Thyroid gland (tissue), 4 donors: ENCODE results near the gene GTF2H1. TPM values are rescaled to one million over a fixed set of nuclear protein-coding genes. Genes with fewer than 3 reads are reported as not detected.

ENCODE experiments used
- DNase-seq, 2 donors: peaks; one replicate each; pipeline ENCODE4 v3.0.0-alpha.2; 2019
- H3K27ac ChIP-seq, 3 donors: fragments of 200-600 bp; sonication (generic); 1 replicate in 2 of 3; 2 replicates in 1 of 3; pipeline ENCODE4 v1.5.1; 2016 to 2019; ENCODE audit warnings: mild to moderate bottlenecking in 1 of 3, moderate library complexity in 1 of 3
- H3K27me3 ChIP-seq: fragments of 200-600 bp; sonication (generic); one replicate; pipeline ENCODE4 v1.5.1; 2019
- H3K36me3 ChIP-seq, 2 donors: fragments of 200-600 bp; sonication (generic); one replicate each; pipeline ENCODE4 v1.5.1; 2016 to 2019
- H3K4me1 ChIP-seq, 2 donors: fragments of 200-600 bp; sonication (generic); one replicate each; pipeline ENCODE4 v1.5.1; 2017 to 2019
- H3K4me3 ChIP-seq, 3 donors: fragments of 200-600 bp; sonication (generic); replicated peaks in 1 of 3; 1 replicate in 2 of 3; 2 replicates in 1 of 3; pipeline ENCODE4 v1.5.1; 2016; ENCODE audit warnings: mild to moderate bottlenecking in 1 of 3
- H3K9me3 ChIP-seq: fragments of 200-600 bp; sonication (generic); one replicate; pipeline ENCODE4 v1.5.1; 2017
- POLR2A ChIP-seq, 2 donors: fragments of 450-650 bp; IDR thresholded peaks; one replicate each; pipeline ENCODE4 v1.6.1; 2017; ENCODE audit warnings: antibody characterized with exemption in 2 of 2, mild to moderate bottlenecking in 2 of 2, moderate library complexity in 1 of 2
- WGBS, 2 donors: methylation state at CpG; one replicate each; pipeline ENCODE4 v1.1.5; 2017; 5-methylcytosine and 5-hydroxymethylcytosine counted together
- intact Hi-C: fragments of 100-400 bp; cut with DNase I; formaldehyde crosslinking; loops from one replicate; pipeline ENCODE4 v1.15.1; 2023
- total RNA-seq, 4 donors: library from RNA; depleted of rRNA; stranded (reverse); fragments of >200 nt; gene quantifications; one replicate each; pipeline ENCODE4 v1.2.3, GENCODE V29; 2016
- TF ChIP-seq, protein P1 (sequence below), 6 experiments: fragments of 200-600 bp in 3 of 6; fragments of 450-650 bp in 3 of 6; sonication (generic) in 3 of 6; IDR thresholded peaks; one replicate each; pipeline ENCODE4 v1.5.1; 2016 to 2019; ENCODE audit warnings: antibody characterized with exemption in 6 of 6, mild to moderate bottlenecking in 2 of 6, inconsistent platforms in 1 of 6, moderate library complexity in 1 of 6

Gene GTF2H1
- total RNA-seq, 4 donors from 2014 or later = 61.9 to 81.4 (median 72.4) TPM

DNA sequence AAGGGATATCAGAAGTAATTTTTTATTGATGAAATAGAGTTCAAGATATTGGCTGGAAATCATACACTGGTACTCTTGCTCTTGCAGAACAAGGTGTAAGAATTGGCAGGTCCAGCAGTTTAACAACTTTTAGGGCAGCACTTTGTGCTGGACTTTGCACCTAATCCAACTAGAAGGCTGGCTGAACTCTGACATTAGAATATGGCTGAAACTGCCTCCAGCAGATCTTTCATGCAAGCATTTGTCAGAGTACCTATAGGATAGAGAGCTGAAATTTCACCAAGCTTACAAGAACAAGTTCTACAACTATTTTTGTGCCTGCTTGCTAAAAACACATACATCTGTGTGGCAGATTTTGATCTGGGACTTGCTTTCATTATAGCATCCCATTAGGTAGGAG, 17.6 kb upstream of the GTF2H1 start:
- Histone ChIP-seq H3K4me3 (no peak overlapping the region), H3K36me3 (peaks cover 27 to 33% of the 10 kb centered on the region in 2 donors), H3K27ac (no peak overlapping the region), H3K9me3 (no peaks in the 10 kb centered on the region), H3K27me3 (no peaks in the 10 kb centered on the region), H3K4me1 (peaks cover 0 to 7% of the 10 kb centered on the region in 2 donors)
- TF ChIP-seq, protein P1, sequence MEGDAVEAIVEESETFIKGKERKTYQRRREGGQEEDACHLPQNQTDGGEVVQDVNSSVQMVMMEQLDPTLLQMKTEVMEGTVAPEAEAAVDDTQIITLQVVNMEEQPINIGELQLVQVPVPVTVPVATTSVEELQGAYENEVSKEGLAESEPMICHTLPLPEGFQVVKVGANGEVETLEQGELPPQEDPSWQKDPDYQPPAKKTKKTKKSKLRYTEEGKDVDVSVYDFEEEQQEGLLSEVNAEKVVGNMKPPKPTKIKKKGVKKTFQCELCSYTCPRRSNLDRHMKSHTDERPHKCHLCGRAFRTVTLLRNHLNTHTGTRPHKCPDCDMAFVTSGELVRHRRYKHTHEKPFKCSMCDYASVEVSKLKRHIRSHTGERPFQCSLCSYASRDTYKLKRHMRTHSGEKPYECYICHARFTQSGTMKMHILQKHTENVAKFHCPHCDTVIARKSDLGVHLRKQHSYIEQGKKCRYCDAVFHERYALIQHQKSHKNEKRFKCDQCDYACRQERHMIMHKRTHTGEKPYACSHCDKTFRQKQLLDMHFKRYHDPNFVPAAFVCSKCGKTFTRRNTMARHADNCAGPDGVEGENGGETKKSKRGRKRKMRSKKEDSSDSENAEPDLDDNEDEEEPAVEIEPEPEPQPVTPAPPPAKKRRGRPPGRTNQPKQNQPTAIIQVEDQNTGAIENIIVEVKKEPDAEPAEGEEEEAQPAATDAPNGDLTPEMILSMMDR (IDR thresholded peaks at IDR 0.05) = no peak
- TF ChIP-seq POLR2A (IDR thresholded peaks at IDR 0.05) = no peak
- intact Hi-C loops = no loop called here
- no peak for DNase-seq

DNA sequence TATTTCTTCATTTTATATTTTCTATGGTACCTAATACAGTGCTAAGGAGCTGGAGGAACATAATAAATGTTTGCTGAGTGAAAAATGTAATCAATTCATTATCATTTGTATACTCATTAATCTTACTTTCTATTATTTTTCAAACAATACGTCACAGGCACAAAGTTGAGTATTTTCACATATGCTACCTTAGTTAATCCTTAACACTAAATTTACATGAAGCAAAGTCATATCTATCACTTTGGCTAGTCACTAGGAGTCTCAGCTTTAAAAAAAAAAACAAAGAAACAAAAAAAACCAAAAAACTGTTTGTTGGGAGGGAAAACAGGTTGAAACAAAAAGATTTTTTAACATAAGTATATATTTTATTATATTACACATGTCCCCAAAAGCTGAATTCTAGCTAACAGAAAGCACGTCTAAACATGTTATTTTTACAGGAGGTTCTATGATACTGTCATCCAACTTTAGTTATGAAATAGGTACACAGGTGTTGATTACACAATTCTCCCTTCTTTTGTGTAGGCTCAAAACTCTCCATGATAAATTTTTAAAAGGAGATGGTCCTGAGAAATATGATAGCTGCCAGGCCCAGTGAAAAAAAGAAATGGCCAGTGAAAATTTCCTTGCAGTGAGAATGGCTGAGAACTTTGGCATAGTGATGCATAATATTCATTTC, 14.8 kb upstream of the GTF2H1 start:
- Histone ChIP-seq H3K27me3 (no peaks in the 10 kb centered on the region), H3K36me3 (peaks cover 22 to 24% of the 10 kb centered on the region in 2 donors), H3K9me3 (no peaks in the 10 kb centered on the region), H3K27ac (no peak overlapping the region), H3K4me1 (peaks cover 15 to 30% of the 10 kb centered on the region in 2 donors), H3K4me3 (no peak overlapping the region)
- WGBS, 2 donors = 95 to 97% methylated on average over 2 of the region's 2 CpGs
- TF ChIP-seq POLR2A (IDR thresholded peaks at IDR 0.05) = no peak
- TF ChIP-seq, protein P1 (IDR thresholded peaks at IDR 0.05) = no peak
- intact Hi-C loops = no loop called here
- DNase-seq = no peak

DNA sequence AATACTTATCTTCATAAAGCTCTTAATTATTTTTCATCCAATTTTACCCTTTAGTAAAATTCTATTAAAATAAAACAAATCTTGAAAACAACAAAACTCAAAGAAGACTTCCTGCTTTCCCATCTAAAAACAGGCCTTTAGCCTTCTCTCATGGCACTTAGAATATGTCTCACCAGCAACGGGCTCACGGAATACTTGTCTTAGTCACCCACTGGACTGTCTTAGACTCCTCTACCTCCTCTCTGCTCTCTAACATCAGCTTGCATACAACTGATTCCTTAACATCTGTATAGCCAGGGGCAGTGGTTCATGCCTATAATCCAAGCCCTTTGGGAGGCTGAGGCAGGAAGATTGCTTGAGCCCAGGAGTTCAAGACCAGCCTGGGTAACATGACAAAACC, 14.1 kb upstream of the GTF2H1 start:
- DNase-seq = no peak
- Histone ChIP-seq H3K36me3 (peaks cover 22 to 23% of the 10 kb centered on the region in 2 donors), H3K27ac (peak overlapping the region in 1 of 3 donors; percentile 54), H3K4me3 (no peak overlapping the region), H3K27me3 (no peaks in the 10 kb centered on the region), H3K9me3 (no peaks in the 10 kb centered on the region), H3K4me1 (peaks cover 21 to 36% of the 10 kb centered on the region in 2 donors)
- WGBS, 2 donors = 94 to 96% methylated on average over 2 of the region's 2 CpGs
- TF ChIP-seq POLR2A (IDR thresholded peaks at IDR 0.05) = no peak
- TF ChIP-seq, protein P1 (IDR thresholded peaks at IDR 0.05) = no peak
- intact Hi-C loops = no loop called here

DNA sequence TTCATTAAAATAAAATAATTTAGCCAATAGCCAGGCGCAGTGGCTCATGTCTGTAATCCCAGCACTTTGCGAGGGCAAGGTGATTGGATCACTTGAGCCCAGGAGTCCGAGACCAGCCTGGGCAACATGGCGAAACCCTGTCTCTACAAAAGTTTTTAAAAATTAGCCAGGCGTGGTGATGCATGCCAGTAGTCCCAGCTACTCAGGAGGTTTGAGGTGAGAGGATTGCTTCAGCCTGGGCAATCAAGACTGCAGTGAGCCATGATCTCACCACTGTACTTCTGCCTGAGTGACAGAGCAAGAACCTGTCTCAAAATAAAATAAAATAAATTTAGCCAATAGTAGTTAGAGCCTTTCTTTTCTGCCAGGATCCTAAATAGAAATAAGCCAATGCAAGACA, 12.7 kb upstream of the GTF2H1 start:
- no peak for TF ChIP-seq POLR2A (IDR thresholded peaks at IDR 0.05)
- TF ChIP-seq, protein P1 (IDR thresholded peaks at IDR 0.05) = no peak
- WGBS, 2 donors = 44 to 47% methylated on average over 5 of the region's 5 CpGs
- Histone ChIP-seq H3K9me3 (no peaks in the 10 kb centered on the region), H3K4me1 (peaks cover 24 to 51% of the 10 kb centered on the region in 2 donors), H3K4me3 (no peak overlapping the region), H3K36me3 (peaks cover 12 to 18% of the 10 kb centered on the region in 2 donors), H3K27me3 (no peaks in the 10 kb centered on the region), H3K27ac (peak overlapping the region; percentile 25 to 79 (median 54))
- intact Hi-C loops = no loop called here
- DNase-seq = peak; percentile 79 to 84

DNA sequence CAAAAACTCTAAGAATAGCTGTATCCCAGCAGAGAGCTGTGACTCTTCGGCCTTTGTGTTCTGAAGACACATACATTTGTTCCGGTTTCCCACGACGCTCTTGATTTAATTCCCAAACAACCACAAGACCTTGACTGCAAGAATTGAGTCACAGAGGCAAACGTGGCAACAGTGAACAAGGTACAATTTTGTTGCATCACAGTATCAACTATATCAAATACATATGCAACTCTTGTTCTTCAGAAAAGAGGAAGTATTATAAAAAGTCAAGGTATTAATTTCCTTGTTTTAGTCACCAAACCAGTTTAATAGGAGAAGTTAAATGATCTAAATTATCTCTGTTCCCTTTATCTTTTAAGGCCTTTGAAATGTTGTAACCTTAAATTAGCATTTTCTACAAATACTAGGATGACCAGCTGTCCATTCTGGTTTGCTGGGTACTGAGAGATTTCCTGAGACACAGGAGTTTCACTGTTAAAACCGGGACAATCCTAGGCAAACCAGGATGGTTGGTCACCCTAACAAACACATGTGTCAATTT, 11.5 kb upstream of the GTF2H1 start:
- intact Hi-C loops = no loop called here
- TF ChIP-seq, protein P1 (IDR thresholded peaks at IDR 0.05) = no peak
- no peak for TF ChIP-seq POLR2A (IDR thresholded peaks at IDR 0.05)
- no peaks in the 10 kb centered on the region for H3K27me3 ChIP-seq
- no peaks in the 10 kb centered on the region for H3K9me3 ChIP-seq
- H3K4me1 ChIP-seq = peaks cover 24 to 51% of the 10 kb centered on the region in 2 donors
- no peak for DNase-seq
- 87 to 92% methylated on average over 6 of the region's 6 CpGs for WGBS, 2 donors
- no peak overlapping the region for H3K4me3 ChIP-seq
- peaks cover 7 to 11% of the 10 kb centered on the region in 2 donors for H3K36me3 ChIP-seq
- no peak overlapping the region for H3K27ac ChIP-seq
